WTC11 (cell line): ENCODE measurements around the gene TWF2.

Experiments used
- CDX4 ChIP-seq: fragments of 250-450 bp; sonication (Bioruptor Pico); IDR thresholded peaks from 2 replicates; pipeline ENCODE4 v1.9.0; 2021; ENCODE audit warnings: moderate library complexity, mild to moderate bottlenecking, inconsistent platforms, borderline replicate concordance
- CTCF ChIP-seq: fragments of 200-600 bp; IDR thresholded peaks from 2 replicates; pipeline ENCODE4 v1.8.0; 2022; ENCODE audit warnings: antibody characterized with exemption
- GABPB1 ChIP-seq: sonication (generic); formaldehyde crosslinking; IDR thresholded peaks from 2 replicates; pipeline ENCODE4 v1.8.1; 2023; ENCODE audit warnings: mild to moderate bottlenecking, missing genetic modification reagents
- NR1H2 ChIP-seq: sonication (generic); formaldehyde crosslinking; IDR thresholded peaks from 2 replicates; pipeline ENCODE4 v1.9.0; 2021; ENCODE audit warnings: mild to moderate bottlenecking, moderate library complexity, missing genetic modification reagents
- NR3C1 ChIP-seq: sonication (generic); formaldehyde crosslinking; conservative IDR thresholded peaks from 2 replicates; pipeline ENCODE4 v1.8.1; 2023; ENCODE audit warnings: low read depth, mild to moderate bottlenecking, missing genetic modification reagents
- SP1 ChIP-seq: sonication (generic); formaldehyde crosslinking; conservative IDR thresholded peaks from 2 replicates; pipeline ENCODE4 v1.8.1; 2022; ENCODE audit warnings: missing genetic modification reagents
- ZNF263 ChIP-seq: sonication (generic); formaldehyde crosslinking; IDR thresholded peaks from 2 replicates; pipeline ENCODE4 v1.8.1; 2022; ENCODE audit warnings: low read depth, mild to moderate bottlenecking, moderate library complexity, missing genetic modification reagents

GRCh38 chr3:52204337-52205073 lies 34.5 kb downstream of the TWF2 start:
- TF ChIP-seq CTCF (no peak), ZNF263 (CRISPR knock-in tag) (no peak), NR1H2 (no peak), SP1 (CRISPR knock-in tag) (no peak), CDX4 (CRISPR knock-in tag) (no peak), NR3C1 (CRISPR knock-in tag) (no peak), GABPB1 (CRISPR knock-in tag) (no peak)
